ENCODE measurements around the gene HMGN4. TPM values are rescaled to one million over a fixed set of nuclear protein-coding genes. Genes with fewer than 3 reads are reported as not detected.

The HMGN4 gene
- total and polyA plus RNA-seq, 9 of the 15 experiments (the other 6 are each of a cell fraction or from before 2014, with no cell fraction given): 35.4 to 134 (median 94.1) TPM

DNA sequence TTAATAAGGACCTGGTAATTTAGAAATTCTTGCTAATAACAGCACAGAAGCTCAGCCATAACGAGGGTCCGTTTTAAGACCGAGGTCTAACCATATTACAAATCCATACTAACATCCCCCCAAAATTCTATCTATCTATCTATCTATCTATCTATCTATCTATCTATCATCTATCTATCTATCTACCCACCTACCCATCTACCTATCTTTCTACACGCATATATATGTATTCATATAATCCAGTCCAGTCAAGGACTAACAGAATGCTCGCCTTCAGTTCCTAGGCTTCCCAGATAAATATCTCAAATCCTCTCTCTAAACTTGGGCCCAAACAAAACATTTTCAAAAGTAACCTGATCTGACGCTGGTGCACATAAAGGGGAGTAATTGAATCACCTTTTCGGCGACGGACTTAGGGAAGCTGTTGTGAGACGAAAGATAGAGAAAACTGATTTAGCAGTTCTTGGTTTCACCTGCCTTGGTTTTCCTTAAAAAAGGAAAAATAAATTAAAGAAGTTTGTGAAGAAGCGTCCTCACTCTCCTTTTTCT, 14.5 kb downstream of the HMGN4 start (continued):
- TF ChIP-seq, protein P1, sequence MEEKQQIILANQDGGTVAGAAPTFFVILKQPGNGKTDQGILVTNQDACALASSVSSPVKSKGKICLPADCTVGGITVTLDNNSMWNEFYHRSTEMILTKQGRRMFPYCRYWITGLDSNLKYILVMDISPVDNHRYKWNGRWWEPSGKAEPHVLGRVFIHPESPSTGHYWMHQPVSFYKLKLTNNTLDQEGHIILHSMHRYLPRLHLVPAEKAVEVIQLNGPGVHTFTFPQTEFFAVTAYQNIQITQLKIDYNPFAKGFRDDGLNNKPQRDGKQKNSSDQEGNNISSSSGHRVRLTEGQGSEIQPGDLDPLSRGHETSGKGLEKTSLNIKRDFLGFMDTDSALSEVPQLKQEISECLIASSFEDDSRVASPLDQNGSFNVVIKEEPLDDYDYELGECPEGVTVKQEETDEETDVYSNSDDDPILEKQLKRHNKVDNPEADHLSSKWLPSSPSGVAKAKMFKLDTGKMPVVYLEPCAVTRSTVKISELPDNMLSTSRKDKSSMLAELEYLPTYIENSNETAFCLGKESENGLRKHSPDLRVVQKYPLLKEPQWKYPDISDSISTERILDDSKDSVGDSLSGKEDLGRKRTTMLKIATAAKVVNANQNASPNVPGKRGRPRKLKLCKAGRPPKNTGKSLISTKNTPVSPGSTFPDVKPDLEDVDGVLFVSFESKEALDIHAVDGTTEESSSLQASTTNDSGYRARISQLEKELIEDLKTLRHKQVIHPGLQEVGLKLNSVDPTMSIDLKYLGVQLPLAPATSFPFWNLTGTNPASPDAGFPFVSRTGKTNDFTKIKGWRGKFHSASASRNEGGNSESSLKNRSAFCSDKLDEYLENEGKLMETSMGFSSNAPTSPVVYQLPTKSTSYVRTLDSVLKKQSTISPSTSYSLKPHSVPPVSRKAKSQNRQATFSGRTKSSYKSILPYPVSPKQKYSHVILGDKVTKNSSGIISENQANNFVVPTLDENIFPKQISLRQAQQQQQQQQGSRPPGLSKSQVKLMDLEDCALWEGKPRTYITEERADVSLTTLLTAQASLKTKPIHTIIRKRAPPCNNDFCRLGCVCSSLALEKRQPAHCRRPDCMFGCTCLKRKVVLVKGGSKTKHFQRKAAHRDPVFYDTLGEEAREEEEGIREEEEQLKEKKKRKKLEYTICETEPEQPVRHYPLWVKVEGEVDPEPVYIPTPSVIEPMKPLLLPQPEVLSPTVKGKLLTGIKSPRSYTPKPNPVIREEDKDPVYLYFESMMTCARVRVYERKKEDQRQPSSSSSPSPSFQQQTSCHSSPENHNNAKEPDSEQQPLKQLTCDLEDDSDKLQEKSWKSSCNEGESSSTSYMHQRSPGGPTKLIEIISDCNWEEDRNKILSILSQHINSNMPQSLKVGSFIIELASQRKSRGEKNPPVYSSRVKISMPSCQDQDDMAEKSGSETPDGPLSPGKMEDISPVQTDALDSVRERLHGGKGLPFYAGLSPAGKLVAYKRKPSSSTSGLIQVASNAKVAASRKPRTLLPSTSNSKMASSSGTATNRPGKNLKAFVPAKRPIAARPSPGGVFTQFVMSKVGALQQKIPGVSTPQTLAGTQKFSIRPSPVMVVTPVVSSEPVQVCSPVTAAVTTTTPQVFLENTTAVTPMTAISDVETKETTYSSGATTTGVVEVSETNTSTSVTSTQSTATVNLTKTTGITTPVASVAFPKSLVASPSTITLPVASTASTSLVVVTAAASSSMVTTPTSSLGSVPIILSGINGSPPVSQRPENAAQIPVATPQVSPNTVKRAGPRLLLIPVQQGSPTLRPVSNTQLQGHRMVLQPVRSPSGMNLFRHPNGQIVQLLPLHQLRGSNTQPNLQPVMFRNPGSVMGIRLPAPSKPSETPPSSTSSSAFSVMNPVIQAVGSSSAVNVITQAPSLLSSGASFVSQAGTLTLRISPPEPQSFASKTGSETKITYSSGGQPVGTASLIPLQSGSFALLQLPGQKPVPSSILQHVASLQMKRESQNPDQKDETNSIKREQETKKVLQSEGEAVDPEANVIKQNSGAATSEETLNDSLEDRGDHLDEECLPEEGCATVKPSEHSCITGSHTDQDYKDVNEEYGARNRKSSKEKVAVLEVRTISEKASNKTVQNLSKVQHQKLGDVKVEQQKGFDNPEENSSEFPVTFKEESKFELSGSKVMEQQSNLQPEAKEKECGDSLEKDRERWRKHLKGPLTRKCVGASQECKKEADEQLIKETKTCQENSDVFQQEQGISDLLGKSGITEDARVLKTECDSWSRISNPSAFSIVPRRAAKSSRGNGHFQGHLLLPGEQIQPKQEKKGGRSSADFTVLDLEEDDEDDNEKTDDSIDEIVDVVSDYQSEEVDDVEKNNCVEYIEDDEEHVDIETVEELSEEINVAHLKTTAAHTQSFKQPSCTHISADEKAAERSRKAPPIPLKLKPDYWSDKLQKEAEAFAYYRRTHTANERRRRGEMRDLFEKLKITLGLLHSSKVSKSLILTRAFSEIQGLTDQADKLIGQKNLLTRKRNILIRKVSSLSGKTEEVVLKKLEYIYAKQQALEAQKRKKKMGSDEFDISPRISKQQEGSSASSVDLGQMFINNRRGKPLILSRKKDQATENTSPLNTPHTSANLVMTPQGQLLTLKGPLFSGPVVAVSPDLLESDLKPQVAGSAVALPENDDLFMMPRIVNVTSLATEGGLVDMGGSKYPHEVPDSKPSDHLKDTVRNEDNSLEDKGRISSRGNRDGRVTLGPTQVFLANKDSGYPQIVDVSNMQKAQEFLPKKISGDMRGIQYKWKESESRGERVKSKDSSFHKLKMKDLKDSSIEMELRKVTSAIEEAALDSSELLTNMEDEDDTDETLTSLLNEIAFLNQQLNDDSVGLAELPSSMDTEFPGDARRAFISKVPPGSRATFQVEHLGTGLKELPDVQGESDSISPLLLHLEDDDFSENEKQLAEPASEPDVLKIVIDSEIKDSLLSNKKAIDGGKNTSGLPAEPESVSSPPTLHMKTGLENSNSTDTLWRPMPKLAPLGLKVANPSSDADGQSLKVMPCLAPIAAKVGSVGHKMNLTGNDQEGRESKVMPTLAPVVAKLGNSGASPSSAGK (IDR thresholded peaks at IDR 0.05): no peak
- no peak for TF ChIP-seq SMARCC2 (IDR thresholded peaks at IDR 0.05; ENCODE audit: low read depth)
- TF ChIP-seq ELF1 (tag; IDR thresholded peaks at IDR 0.05): peak; percentile 50; the same call in 1 of the 2 replicates
- no peak for TF ChIP-seq CBX2 (IDR thresholded peaks at IDR 0.05; ENCODE audit: insufficient read depth, low read length, poor library complexity, severe bottlenecking)
- peak in 1 of 2 experiments; percentile 63; a peak in 1 of 4 replicates for TF ChIP-seq MCM7 (IDR thresholded peaks at IDR 0.05)
- no peak for TF ChIP-seq MYNN (IDR thresholded peaks at IDR 0.05)
- no peak for TF ChIP-seq MYNN (CRISPR knock-in tag; IDR thresholded peaks at IDR 0.05)
- TF ChIP-seq ZC3H8 (IDR thresholded peaks at IDR 0.05): no peak
- TF ChIP-seq ATF1 (CRISPR knock-in tag; IDR thresholded peaks at IDR 0.05): no peak
- TF ChIP-seq ATF1 (tag; IDR thresholded peaks at IDR 0.05): no peak
- no peak for TF ChIP-seq EHMT2 (IDR thresholded peaks at IDR 0.05)
- peak; percentile 45; the same call in 1 of the 2 replicates for TF ChIP-seq GATAD2B (IDR thresholded peaks at IDR 0.05; ENCODE audit: borderline replicate concordance)
- TF ChIP-seq RUNX1 (IDR thresholded peaks at IDR 0.05; ENCODE audit: low read depth): no peak
- no peak for TF ChIP-seq ZFX (CRISPR knock-in tag; IDR thresholded peaks at IDR 0.05)
- TF ChIP-seq RNF2 (IDR thresholded peaks at IDR 0.05): no peak
- TF ChIP-seq RAD21 (CRISPR knock-in tag; conservative IDR thresholded peaks at IDR 0.05 in 1 of 2, IDR thresholded peaks at IDR 0.05 in 1 of 2): no peak
- TF ChIP-seq, protein P2, sequence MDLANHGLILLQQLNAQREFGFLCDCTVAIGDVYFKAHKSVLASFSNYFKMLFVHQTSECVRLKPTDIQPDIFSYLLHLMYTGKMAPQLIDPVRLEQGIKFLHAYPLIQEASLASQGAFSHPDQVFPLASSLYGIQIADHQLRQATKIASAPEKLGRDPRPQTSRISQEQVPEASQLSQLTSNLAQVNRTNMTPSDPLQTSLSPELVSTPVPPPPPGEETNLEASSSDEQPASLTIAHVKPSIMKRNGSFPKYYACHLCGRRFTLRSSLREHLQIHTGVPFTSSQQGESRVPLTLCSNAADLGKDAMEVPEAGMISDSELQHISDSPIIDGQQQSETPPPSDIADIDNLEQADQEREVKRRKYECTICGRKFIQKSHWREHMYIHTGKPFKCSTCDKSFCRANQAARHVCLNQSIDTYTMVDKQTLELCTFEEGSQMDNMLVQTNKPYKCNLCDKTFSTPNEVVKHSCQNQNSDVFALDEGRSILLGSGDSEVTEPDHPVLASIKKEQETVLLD (IDR thresholded peaks at IDR 0.05): peak; percentile 48; the same call in 1 of the 2 replicates
- TF ChIP-seq DACH1 (IDR thresholded peaks at IDR 0.05; ENCODE audit: partially characterized antibody): peak; percentile 95
- no peak for TF ChIP-seq PYGO2 (tag; IDR thresholded peaks at IDR 0.05)

Data from K562 (cell line).